ENCODE data around the gene MYO1C.
A peak's percentile ranks its signal among the peaks of the same experiment; 100 is the strongest.
"Not testable (repeated sequence)": the region's sequence is repeated elsewhere in the genome, so short reads cannot be mapped to it uniquely, and the experiment has no call there.

Gene MYO1C

DNA sequence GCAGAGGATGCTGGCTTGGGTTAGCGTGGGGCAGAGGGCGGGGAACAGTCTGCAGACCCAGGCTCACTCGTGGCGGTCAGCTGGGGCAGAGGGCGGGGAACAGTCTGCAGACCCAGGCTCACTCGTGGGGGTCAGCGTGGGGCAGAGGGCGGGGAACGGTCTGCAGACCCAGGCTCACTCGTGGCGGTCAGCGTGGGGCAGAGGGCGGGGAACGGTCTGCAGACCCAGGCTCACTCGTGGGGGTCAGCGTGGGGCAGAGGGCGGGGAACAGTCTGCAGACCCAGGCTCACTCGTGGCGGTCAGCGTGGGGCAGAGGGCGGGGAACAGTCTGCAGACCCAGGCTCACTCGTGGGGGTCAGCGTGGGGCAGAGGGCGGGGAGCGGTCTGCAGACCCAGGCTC, 16.2 kb upstream of the MYO1C start:
- not testable (repeated sequence) for DNase-seq

GRCh38 chr17:1506649-1507267, 14.3 kb upstream of the MYO1C start:
- no peak for DNase-seq

DNA sequence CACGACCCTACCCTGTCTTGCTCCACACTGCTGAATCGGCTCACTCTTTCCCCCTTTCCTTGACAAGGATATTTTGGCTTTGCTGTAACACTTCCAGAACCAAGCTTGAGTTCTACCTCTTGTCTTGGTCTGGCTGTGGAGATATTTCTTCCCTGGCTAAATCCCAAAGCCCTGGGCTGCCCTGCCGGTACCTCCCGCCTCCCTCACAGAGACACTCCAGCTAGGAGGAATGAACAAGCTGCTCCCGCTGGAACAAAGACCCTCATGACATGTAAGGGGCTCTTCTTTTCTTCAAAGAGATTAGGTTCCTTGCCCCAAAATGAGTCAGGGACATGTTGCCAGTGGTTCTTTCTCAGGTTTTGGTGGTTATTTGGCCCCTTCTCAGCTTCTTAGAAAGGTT, 13.1 kb upstream of the MYO1C start:
- DNase-seq, result no peak

- DNase-seq, result no peak
Measured at GRCh38 chr17:1504866-1505265, 12.4 kb upstream of the MYO1C start.

DNA sequence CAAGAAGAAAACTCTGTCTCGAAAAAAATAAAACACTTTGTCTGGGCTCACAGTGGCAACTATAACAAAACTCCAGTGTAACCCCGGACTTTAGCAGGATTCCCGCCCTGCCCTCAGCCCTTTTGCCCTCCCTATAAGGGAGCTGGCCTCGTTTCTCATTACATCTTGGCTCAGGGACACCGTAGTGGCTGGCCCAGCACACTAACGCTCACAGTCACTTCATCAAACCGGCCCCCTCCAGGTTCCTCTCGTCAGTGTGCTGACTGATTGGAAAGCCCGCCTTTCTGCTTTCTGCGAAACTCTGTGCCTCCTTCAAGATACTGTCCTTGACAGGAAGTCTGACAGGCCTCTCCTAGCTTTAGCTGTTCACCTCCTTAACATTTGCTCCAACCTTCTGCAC, 11.2 kb upstream of the MYO1C start:
- DNase-seq, result no peak

DNA sequence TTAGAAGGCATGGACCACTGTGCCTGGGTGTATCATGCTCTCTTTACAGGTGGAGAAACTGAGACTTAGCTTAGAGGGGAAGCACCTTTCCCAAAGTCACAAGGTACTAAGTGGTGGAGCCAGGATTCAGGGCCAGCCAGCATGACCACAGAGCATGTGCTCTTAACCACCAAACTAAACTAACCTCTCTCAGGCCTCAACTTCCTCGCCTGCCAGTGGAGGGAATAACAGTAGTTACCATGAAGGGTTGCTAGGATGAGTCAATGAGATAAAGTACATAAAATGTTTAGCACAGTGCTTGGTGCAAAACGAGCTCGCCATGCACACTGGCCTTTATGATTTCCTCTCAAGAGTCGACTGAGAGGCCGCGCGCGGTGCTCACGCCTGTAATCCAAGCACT, 6.4 kb upstream of the MYO1C start:
- no peak for DNase-seq

- DNase-seq, result no peak
Measured at GRCh38 chr17:1498233-1498632, 5.7 kb upstream of the MYO1C start.

DNA sequence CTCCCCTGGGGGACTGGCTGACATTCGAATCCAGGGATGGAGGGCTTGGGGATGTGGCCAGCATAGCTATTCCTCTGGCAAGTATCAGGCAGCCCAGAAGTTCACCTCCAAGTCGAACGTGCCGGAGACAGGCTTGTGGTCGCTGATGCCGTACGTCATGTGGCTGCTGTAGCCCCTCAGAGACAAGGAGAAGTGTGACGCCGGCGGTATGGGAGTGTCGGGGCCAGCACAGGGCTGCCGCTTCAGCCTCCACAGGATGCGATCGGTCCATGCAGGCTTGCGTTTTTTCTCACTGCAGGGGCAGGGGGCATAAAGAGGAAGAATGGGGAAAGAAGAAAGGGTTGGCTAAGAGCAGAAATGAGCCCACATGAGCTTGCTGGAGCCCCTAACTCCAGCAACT, 5.3 kb upstream of the MYO1C start:
- DNase-seq, result no peak

DNA sequence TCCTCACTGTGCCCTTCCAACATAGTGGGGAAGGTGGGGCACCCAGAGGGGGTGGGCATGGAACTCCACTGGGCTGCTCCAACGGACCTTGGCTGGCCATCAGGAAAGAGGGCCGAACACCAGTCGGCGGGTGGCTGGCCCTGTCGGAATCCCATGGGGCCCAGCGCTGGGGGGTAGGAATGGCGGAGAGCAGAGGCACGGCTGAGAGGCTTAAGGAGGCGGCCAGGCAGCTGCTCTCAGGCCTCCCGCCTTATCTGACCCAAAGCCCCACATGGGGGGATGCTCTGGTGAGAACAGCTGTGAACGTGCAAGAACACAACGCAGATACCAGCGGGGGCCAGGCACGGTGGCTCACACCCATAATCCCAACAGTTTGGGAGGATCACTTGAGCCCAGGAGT, 4.4 kb upstream of the MYO1C start:
- DNase-seq, result no peak

DNA sequence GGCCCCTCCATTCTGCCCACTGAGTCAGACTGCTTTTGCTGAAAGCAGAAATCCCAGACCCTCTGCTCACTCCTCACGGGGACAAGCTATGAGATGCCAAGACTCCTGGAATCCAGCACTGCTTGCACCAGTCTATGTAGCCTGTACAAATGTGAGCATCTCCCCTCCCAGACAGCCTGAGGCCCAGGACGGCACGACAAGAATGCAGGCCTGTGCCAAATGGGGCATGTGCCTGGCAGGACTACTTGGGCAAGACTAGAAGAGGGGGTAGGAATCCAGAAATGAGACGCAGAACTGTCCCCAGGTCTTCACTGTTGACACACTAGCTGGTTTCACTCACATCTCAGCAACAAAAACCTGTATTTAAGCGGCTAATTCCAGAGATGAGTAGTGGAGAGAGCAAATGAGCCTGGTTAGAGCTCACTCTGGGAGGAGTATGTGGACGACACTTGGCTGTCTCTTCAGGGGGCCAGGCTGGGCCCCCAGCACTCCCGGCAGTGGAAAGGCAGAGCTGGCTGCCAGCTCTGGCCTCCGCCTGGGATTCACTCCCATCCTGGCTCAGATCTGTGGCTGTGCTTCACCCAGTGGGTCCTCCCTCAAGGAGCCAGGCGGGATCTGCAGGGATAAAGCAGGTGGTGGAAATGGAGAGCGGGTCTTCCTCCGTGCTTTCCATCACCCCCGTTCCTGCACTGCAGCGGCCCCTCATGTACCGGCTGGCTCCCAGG, 2.9 kb upstream of the MYO1C start:
- no peak for DNase-seq

DNA sequence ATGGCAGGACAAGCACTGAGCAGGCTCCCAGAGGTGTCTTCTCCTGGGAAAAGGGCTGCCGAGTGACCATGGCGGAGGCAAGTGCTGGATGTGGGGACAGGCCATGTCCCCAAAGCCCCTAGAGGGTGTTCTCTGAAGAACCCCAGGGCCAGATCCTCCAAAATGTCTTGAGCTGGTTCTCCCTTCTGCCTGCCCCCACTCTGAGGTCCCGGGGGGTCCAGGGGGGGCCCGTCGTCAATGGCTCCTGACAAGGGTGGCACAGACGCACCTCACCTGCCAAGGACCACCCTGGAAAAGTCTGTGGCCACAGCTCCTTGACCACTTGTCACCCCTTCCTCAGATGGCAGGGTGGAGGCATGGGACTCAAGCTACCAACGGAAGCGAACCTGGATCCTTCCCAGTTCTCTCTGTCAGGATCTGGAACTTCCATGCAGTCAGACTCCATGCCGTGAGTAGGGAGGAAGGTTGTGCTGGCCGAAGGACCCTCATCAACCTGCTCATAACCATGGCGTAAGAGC, 2.3 kb upstream of the MYO1C start:
- DNase-seq, result no peak

DNA sequence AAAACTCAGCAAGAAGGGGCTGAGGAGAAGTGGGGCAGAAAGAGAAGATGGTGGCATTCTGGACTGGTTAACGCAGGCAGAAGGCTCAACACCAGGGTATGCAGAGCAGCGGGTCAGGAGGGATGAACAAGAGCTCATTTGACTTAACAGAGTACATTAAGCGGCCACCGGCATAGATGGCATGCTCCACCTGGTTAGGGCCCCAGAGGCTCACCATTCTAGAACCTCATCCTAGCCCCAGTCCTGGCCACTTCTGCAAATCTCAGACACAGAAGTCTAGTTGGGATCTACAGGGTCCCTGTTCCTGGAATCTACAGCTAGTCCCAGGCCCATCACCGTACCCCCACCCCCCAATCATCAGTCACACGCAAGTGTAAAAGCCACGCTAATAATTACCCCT, 1.7 kb upstream of the MYO1C start:
- no peak for DNase-seq

GRCh38 chr17:1493291-1493980, 950 bp upstream of the MYO1C start:
- DNase-seq, result no peak

DNA sequence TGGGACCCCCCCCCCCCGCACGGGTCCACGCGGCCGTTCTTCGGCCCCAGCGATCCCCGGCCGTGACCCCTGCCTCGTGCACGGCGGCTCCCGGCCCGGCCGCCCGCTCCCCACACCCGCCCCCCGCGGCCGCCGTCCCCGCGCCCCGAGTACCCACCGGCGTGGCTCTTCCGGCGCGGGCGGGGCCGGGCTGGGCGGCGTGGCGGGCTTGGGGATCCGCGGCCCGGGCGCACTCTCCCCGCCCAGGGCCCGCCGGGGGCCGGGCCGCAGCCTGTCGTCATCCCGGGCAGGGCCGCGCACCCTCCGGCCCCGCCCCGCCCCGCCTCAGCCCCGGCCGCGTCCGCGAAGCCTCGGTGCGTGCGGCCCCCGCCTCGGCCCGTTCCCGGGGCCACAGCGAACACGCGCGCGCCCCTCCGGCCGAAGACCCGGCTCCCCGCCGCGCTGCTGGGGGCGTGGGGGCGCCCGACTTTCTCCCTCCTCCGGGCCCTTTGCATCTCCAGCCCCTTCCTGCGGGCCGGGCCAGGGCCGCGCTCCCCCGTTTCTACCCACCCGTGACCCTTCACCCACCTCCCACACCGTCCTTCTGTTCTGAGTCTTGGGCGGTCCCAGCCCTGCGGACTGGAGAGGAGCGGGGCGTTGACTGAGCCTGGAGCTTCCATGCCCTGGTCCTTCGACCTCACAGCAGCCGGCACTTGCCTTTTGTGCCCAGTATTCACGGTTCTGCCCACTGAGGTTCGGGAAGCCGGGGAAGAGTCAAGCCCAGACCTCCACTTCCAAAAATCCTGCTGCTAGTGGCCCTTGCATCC, 840 bp downstream of the MYO1C start:
- peak; percentile 38 for DNase-seq

DNA sequence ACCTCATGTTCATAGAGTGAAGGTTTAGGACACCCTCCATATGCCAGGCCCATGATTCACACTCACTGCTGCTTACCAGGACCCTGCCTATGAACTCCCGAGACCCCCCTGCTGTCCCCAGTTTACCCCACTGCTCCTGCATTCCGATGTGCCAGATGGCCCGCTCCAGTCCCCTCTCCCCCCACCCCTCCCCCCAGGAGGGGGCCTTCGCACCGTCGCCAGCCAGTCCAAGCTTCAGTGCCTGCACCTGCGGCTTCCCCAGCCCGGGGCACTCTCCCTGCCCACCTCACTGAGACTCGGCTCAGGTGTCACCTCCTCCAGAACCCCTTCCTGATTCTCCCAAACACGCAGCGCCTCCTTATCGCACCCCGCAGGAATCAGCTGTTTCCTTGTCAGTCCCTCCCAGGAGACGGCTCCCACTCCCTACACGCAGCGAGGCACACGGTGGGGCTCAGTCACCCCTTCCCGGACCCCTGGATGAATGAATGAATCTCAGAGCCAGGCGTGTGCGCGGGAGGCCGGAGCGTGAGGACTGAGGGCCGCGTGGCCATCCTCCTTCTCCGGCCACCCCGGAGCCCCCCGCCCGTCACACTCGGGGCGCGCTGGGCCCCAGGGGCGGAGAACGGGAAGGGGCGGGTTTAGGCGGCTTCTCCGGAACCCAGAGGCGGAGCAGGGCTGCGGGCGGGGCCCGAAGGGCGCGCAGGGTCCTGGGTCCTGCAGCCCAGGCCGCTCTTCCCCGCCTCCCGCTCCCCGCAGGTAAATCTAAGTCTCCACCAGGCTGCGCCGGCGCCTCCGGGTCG, 1.6 kb downstream of the MYO1C start:
- DNase-seq, result peak; percentile 59

DNA sequence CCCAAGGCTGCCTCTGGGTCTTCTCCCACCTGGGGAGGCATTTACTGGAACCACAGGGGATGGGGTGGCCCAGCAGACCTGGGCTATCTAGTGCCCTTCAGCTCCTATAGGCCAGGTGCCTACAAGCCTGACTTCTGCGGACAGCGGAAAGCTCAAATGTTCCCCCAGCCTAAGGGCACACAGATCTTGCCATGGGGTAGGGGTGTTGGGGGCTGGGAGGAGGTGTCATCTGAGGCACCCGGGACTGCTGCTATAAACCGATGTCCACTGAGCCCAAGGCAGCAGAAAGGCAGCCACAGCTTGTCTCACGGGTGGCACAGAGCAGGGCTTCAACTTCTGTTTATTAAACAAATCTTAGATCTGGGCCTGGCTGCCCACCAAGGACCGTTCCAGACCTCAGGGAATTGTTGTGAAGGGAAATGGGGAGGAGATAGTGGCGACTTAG, 3.6 kb downstream of the MYO1C start:
- DNase-seq, result no peak

- DNase-seq, result peak; percentile 80
Measured at GRCh38 chr17:1487939-1488825, 4.3 kb downstream of the MYO1C start.

- peak; percentile 73 for DNase-seq
Measured at GRCh38 chr17:1486802-1487695, 5.4 kb downstream of the MYO1C start.

- peak; percentile 65 for DNase-seq
Measured at GRCh38 chr17:1485423-1486376, 6.8 kb downstream of the MYO1C start.
